NK-92 (cell line): ENCODE measurements around the gene GANC.

ENCODE experiments used
- DNase-seq: peaks from one replicate; lab custom pipeline; 2025; ENCODE audit not compliant: unreplicated experiment; lab: John Stamatoyannopoulos, UW

The GANC gene

GRCh38 chr15:42375252-42375651, 102.3 kb downstream of the GANC start:
- DNase-seq, result no peak

- no peak for DNase-seq
These were observed 102.9 kb downstream of the GANC start for GRCh38 chr15:42375941-42376340.

GRCh38 chr15:42378011-42378410, 105.0 kb downstream of the GANC start:
- DNase-seq, result no peak

- no peak for DNase-seq
These were observed 111.6 kb downstream of the GANC start for GRCh38 chr15:42384597-42384996.

GRCh38 chr15:42385206-42385979, 112.4 kb downstream of the GANC start:
- DNase-seq, result no peak

- no peak for DNase-seq
These were observed 113.1 kb downstream of the GANC start for GRCh38 chr15:42385980-42386700.

GRCh38 chr15:42387603-42388002, 114.6 kb downstream of the GANC start:
- DNase-seq, result no peak

- DNase-seq, result no peak
These were observed 119.5 kb downstream of the GANC start for GRCh38 chr15:42392309-42393024.

GRCh38 chr15:42394106-42394505, 121.1 kb downstream of the GANC start:
- DNase-seq, result no peak

- no peak for DNase-seq
These were observed 122.8 kb downstream of the GANC start for GRCh38 chr15:42395838-42396237.

- DNase-seq, result no peak
These were observed 128.8 kb downstream of the GANC start for GRCh38 chr15:42401544-42402454.

- DNase-seq, result no peak
These were observed 129.6 kb downstream of the GANC start for GRCh38 chr15:42402455-42403205.

- no peak for DNase-seq
These were observed 130.4 kb downstream of the GANC start for GRCh38 chr15:42403389-42403788.

GRCh38 chr15:42404461-42405235, 131.6 kb downstream of the GANC start:
- DNase-seq, result no peak

GRCh38 chr15:42405863-42406482, 133.0 kb downstream of the GANC start:
- no peak for DNase-seq
